Measurements from ENCODE around the gene NEDD4L.

NEDD4L gene

GRCh38 chr18:58087928-58088690 lies 44.1 kb downstream of the NEDD4L start:
- Histone ChIP-seq H3K9me3 (ENCODE audit: control insufficient read depth, low read length) (no peaks in the 10 kb centered on the region), H3K4me3 (ENCODE audit: low read length) (no peak overlapping the region), H3K27me3 (ENCODE audit: control insufficient read depth, insufficient read depth, low read length) (no peaks in the 10 kb centered on the region), H3K4me1 (ENCODE audit: control insufficient read depth, insufficient read depth, low read length) (peaks cover 15% of the 10 kb centered on the region), H3K9ac (ENCODE audit: low read length) (no peak overlapping the region), H3K36me3 (ENCODE audit: control insufficient read depth, insufficient read depth, low read length) (no peaks in the 10 kb centered on the region)

DNA sequence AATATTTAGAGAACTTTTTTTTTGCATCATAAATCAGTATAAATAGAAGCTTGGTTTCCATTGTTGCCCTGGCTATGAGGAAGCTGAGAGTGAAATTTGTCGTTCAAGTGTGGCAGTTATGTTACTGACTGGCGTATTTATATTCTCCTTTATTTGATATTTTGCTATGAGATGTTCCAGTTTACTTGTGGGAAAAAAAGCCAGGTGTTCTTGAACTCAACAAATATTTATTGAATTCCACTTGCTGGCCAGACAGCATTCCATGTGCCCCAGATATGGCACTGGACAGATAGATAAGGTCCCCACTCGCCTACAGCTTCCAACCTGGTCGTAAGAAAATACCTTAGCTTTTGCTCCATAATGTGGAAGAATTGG lies 44.7 kb downstream of the NEDD4L start:
- Histone ChIP-seq H3K9me3 (ENCODE audit: control insufficient read depth, low read length) (no peaks in the 10 kb centered on the region), H3K27me3 (ENCODE audit: control insufficient read depth, insufficient read depth, low read length) (no peaks in the 10 kb centered on the region), H3K4me3 (ENCODE audit: low read length) (no peak overlapping the region), H3K9ac (ENCODE audit: low read length) (no peak overlapping the region), H3K4me1 (ENCODE audit: control insufficient read depth, insufficient read depth, low read length) (peaks cover 15% of the 10 kb centered on the region), H3K36me3 (ENCODE audit: control insufficient read depth, insufficient read depth, low read length) (no peaks in the 10 kb centered on the region)

GRCh38 chr18:58091099-58091611 lies 47.1 kb downstream of the NEDD4L start:
- Histone ChIP-seq H3K4me3 (ENCODE audit: low read length) (no peak overlapping the region), H3K9me3 (ENCODE audit: control insufficient read depth, low read length) (no peaks in the 10 kb centered on the region), H3K27me3 (ENCODE audit: control insufficient read depth, insufficient read depth, low read length) (no peaks in the 10 kb centered on the region), H3K36me3 (ENCODE audit: control insufficient read depth, insufficient read depth, low read length) (no peaks in the 10 kb centered on the region), H3K4me1 (ENCODE audit: control insufficient read depth, insufficient read depth, low read length) (peaks cover 15% of the 10 kb centered on the region), H3K9ac (ENCODE audit: low read length) (no peak overlapping the region)

GRCh38 chr18:58093311-58093803 lies 49.3 kb downstream of the NEDD4L start:
- Histone ChIP-seq H3K9me3 (ENCODE audit: control insufficient read depth, low read length) (no peaks in the 10 kb centered on the region), H3K4me1 (ENCODE audit: control insufficient read depth, insufficient read depth, low read length) (peaks cover 28% of the 10 kb centered on the region), H3K27me3 (ENCODE audit: control insufficient read depth, insufficient read depth, low read length) (no peaks in the 10 kb centered on the region), H3K9ac (ENCODE audit: low read length) (no peak overlapping the region), H3K36me3 (ENCODE audit: control insufficient read depth, insufficient read depth, low read length) (no peaks in the 10 kb centered on the region), H3K4me3 (ENCODE audit: low read length) (no peak overlapping the region)

DNA sequence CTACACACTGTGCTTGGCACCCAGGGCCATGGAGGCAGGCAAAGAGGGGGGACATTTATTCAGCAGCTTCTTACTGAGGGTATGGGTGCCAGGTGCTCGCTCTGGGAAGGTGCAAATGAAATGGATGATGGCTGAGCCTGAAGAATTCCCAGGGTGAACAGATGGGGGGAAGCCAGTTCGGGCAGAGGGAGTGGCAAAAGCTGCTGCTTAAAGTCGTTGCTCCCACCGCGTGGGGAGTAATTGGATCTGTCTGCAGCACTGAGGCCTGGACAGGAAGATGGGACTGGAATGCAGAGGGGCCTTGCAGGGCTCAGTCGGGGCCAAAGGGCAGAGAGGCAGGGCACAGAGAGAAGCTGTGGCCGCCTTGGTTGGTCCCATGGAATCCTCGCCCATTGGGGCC lies 51.2 kb downstream of the NEDD4L start:
- H3K36me3 ChIP-seq (ENCODE audit: control insufficient read depth, insufficient read depth, low read length): no peaks in the 10 kb centered on the region
- H3K9me3 ChIP-seq (ENCODE audit: control insufficient read depth, low read length): no peaks in the 10 kb centered on the region
- no peak overlapping the region for H3K4me3 ChIP-seq (ENCODE audit: low read length)
- no peak overlapping the region for H3K9ac ChIP-seq (ENCODE audit: low read length)
- peaks cover 40% of the 10 kb centered on the region for H3K4me1 ChIP-seq (ENCODE audit: control insufficient read depth, insufficient read depth, low read length)
- H3K27me3 ChIP-seq (ENCODE audit: control insufficient read depth, insufficient read depth, low read length): no peaks in the 10 kb centered on the region

GRCh38 chr18:58095655-58096054 lies 51.6 kb downstream of the NEDD4L start:
- no peak overlapping the region for H3K9ac ChIP-seq (ENCODE audit: low read length)
- no peaks in the 10 kb centered on the region for H3K9me3 ChIP-seq (ENCODE audit: control insufficient read depth, low read length)
- H3K36me3 ChIP-seq (ENCODE audit: control insufficient read depth, insufficient read depth, low read length): no peaks in the 10 kb centered on the region
- H3K27me3 ChIP-seq (ENCODE audit: control insufficient read depth, insufficient read depth, low read length): no peaks in the 10 kb centered on the region
- peaks cover 44% of the 10 kb centered on the region for H3K4me1 ChIP-seq (ENCODE audit: control insufficient read depth, insufficient read depth, low read length)
- H3K4me3 ChIP-seq (ENCODE audit: low read length): no peak overlapping the region

- Histone ChIP-seq H3K9me3 (ENCODE audit: control insufficient read depth, low read length) (no peaks in the 10 kb centered on the region), H3K4me3 (ENCODE audit: low read length) (no peak overlapping the region), H3K36me3 (ENCODE audit: control insufficient read depth, insufficient read depth, low read length) (no peaks in the 10 kb centered on the region), H3K4me1 (ENCODE audit: control insufficient read depth, insufficient read depth, low read length) (peaks cover 36% of the 10 kb centered on the region), H3K9ac (ENCODE audit: low read length) (no peak overlapping the region), H3K27me3 (ENCODE audit: control insufficient read depth, insufficient read depth, low read length) (no peaks in the 10 kb centered on the region)
These were observed 52.6 kb downstream of the NEDD4L start for GRCh38 chr18:58096658-58097057.

DNA sequence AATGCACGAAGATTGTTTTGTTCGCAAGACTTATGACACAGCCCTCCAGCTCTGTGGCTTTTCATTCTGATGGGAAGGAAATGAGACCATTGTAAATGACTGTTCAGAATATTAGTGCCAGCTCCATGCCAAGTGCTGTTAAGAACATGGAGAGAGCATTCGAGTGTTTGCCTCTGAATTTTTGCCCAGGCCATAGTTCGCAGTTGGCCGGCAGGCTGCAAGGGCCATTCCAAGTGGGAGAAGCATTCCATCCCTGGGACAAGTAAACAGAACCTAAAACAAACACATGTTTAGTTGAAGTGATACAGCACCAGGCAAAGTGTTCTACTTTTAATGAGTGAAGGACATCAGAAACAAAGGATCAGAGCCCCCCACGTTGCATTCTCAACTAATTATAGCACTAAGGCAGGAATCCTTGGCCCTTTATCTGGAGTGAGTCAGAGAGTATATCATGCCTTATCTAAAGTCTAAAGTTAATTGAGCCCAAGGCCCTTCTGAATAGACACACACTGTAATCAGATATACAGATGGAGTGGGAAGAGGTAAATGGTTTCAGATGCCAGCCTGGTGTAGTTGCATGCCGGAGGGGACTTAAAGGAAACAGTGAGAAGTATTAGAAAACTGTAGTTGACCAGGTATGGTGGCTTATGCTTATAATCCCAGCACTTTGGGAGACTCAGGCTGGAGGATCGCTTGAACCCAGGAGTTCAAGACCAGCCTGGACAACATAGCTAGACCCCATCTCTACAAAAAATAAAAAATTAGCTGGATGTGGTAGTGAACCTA lies 53.3 kb downstream of the NEDD4L start:
- Histone ChIP-seq H3K4me3 (ENCODE audit: low read length) (no peak overlapping the region), H3K9me3 (ENCODE audit: control insufficient read depth, low read length) (no peaks in the 10 kb centered on the region), H3K9ac (ENCODE audit: low read length) (no peak overlapping the region), H3K27me3 (ENCODE audit: control insufficient read depth, insufficient read depth, low read length) (no peaks in the 10 kb centered on the region), H3K36me3 (ENCODE audit: control insufficient read depth, insufficient read depth, low read length) (no peaks in the 10 kb centered on the region), H3K4me1 (ENCODE audit: control insufficient read depth, insufficient read depth, low read length) (peaks cover 33% of the 10 kb centered on the region)

DNA sequence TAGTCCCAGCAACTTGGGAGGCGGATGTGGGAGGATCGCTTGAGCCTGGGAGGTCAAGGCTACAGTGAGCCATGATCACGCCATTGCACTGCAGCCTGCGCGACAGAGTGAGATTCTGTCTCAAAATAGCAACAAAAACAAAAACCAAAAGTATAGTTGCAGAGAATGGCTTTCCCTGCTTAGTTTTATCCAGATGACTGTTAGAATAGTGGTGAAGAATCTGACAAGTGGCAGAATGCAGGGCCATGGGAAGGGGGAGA lies 53.8 kb downstream of the NEDD4L start:
- Histone ChIP-seq H3K9ac (ENCODE audit: low read length) (no peak overlapping the region), H3K4me1 (ENCODE audit: control insufficient read depth, insufficient read depth, low read length) (peaks cover 33% of the 10 kb centered on the region), H3K36me3 (ENCODE audit: control insufficient read depth, insufficient read depth, low read length) (no peaks in the 10 kb centered on the region), H3K27me3 (ENCODE audit: control insufficient read depth, insufficient read depth, low read length) (no peaks in the 10 kb centered on the region), H3K4me3 (ENCODE audit: low read length) (no peak overlapping the region), H3K9me3 (ENCODE audit: control insufficient read depth, low read length) (no peaks in the 10 kb centered on the region)

DNA sequence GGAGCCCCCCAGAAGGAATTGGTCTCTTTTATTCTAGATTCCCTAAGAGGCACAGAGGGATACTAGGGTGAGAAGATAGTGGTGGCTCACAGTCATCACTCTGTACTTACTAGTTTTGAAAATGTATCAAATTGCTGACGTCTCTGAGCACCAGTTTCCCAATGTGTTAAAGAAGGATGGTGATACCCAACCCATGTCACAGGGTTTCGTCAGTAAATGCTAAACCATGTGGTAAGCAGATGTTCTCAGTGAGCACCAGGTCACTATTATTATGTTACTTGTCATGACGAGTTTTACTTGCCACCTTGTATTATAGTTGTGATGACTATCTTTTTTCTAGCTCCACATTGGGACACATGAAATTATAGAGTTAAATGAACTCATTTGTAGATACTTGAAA lies 54.7 kb downstream of the NEDD4L start:
- no peak overlapping the region for H3K4me3 ChIP-seq (ENCODE audit: low read length)
- H3K36me3 ChIP-seq (ENCODE audit: control insufficient read depth, insufficient read depth, low read length): no peaks in the 10 kb centered on the region
- peaks cover 38% of the 10 kb centered on the region for H3K4me1 ChIP-seq (ENCODE audit: control insufficient read depth, insufficient read depth, low read length)
- no peak overlapping the region for H3K9ac ChIP-seq (ENCODE audit: low read length)
- H3K9me3 ChIP-seq (ENCODE audit: control insufficient read depth, low read length): no peaks in the 10 kb centered on the region
- no peaks in the 10 kb centered on the region for H3K27me3 ChIP-seq (ENCODE audit: control insufficient read depth, insufficient read depth, low read length)

- Histone ChIP-seq H3K36me3 (ENCODE audit: control insufficient read depth, insufficient read depth, low read length) (no peaks in the 10 kb centered on the region), H3K9me3 (ENCODE audit: control insufficient read depth, low read length) (no peaks in the 10 kb centered on the region), H3K4me3 (ENCODE audit: low read length) (no peak overlapping the region), H3K27me3 (ENCODE audit: control insufficient read depth, insufficient read depth, low read length) (no peaks in the 10 kb centered on the region), H3K4me1 (ENCODE audit: control insufficient read depth, insufficient read depth, low read length) (peaks cover 47% of the 10 kb centered on the region), H3K9ac (ENCODE audit: low read length) (no peak overlapping the region)
These were observed 56.1 kb downstream of the NEDD4L start for GRCh38 chr18:58100154-58100553.

GRCh38 chr18:58101291-58101794 lies 57.3 kb downstream of the NEDD4L start:
- no peaks in the 10 kb centered on the region for H3K9me3 ChIP-seq (ENCODE audit: control insufficient read depth, low read length)
- H3K4me1 ChIP-seq (ENCODE audit: control insufficient read depth, insufficient read depth, low read length): peaks cover 59% of the 10 kb centered on the region
- H3K36me3 ChIP-seq (ENCODE audit: control insufficient read depth, insufficient read depth, low read length): no peaks in the 10 kb centered on the region
- H3K4me3 ChIP-seq (ENCODE audit: low read length): no peak overlapping the region
- no peak overlapping the region for H3K9ac ChIP-seq (ENCODE audit: low read length)
- no peaks in the 10 kb centered on the region for H3K27me3 ChIP-seq (ENCODE audit: control insufficient read depth, insufficient read depth, low read length)
